Subcutaneous abdominal adipose tissue (tissue), 5 donors: Measurements from ENCODE around the gene FAM193A.
"Not testable (repeated sequence)": the region's sequence is repeated elsewhere in the genome, so short reads cannot be mapped to it uniquely, and the experiment has no call there.

Experiments
- H3K27ac ChIP-seq: one replicate; pipeline ENCODE4 v1.7.0; 2013; ENCODE audit warnings: low read depth, mild to moderate bottlenecking, inconsistent platforms, low read length, moderate library complexity
- H3K27me3 ChIP-seq, 5 donors: one replicate each; pipeline ENCODE4 v1.7.0; 2013; ENCODE audit warnings: low read length in 5 of 5, inconsistent platforms in 1 of 5; ENCODE audit not compliant: control insufficient read depth in 5 of 5, insufficient read depth in 4 of 5
- H3K36me3 ChIP-seq, 5 donors: one replicate each; pipeline ENCODE4 v1.7.0; 2013; ENCODE audit warnings: low read length in 5 of 5; ENCODE audit not compliant: control insufficient read depth in 5 of 5, insufficient read depth in 5 of 5
- H3K4me1 ChIP-seq, 5 donors: one replicate each; pipeline ENCODE4 v1.7.0; 2013; ENCODE audit warnings: low read length in 5 of 5, mild to moderate bottlenecking in 3 of 5, moderate library complexity in 1 of 5; ENCODE audit not compliant: control insufficient read depth in 5 of 5, insufficient read depth in 5 of 5
- H3K4me3 ChIP-seq, 5 donors: one replicate each; pipeline ENCODE4 v1.7.0; 2013; ENCODE audit warnings: low read length in 5 of 5, low read depth in 1 of 5
- H3K9ac ChIP-seq, 5 donors: one replicate each; pipeline ENCODE4 v1.7.0; 2013; ENCODE audit warnings: low read length in 5 of 5, mild to moderate bottlenecking in 4 of 5, moderate library complexity in 3 of 5
- H3K9me3 ChIP-seq, 5 donors: one replicate each; pipeline ENCODE4 v1.7.0; 2013; ENCODE audit warnings: low read length in 5 of 5; ENCODE audit not compliant: control insufficient read depth in 5 of 5
- donor health status: healthy.
- donor health status: healthy.
- donor health status: healthy.
- donor health status: healthy.
- donor health status: healthy.

Gene FAM193A

DNA sequence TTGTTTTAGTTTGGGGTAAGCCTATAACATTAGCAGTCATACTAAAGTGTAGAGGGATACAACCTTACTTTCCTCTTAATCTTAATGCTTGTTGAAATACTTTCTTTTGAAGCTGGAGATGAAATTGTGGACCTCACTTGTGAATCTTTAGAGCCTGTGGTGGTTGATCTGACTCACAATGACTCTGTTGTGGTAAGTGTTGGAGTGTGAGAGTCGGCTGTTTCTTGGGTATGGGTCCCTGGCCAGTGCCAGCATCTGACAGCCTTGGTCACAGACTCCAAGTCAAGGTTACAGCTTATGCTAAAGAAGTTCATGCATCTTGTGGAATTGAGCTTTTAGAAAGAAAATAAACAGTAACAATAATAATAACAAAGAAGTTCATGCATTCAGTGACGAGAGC lies 35.9 kb upstream of the FAM193A start:
- no peak overlapping the region for H3K4me3 ChIP-seq
- no peak overlapping the region for H3K27ac ChIP-seq
- no peak overlapping the region for H3K9ac ChIP-seq
- peaks cover 7 to 78% (median 38%) of the 10 kb centered on the region in 5 donors for H3K36me3 ChIP-seq
- no peaks in the 10 kb centered on the region for H3K9me3 ChIP-seq
- no peaks in the 10 kb centered on the region for H3K27me3 ChIP-seq
- H3K4me1 ChIP-seq, result peaks cover 0 to 6% (median 0%) of the 10 kb centered on the region in 5 donors

DNA sequence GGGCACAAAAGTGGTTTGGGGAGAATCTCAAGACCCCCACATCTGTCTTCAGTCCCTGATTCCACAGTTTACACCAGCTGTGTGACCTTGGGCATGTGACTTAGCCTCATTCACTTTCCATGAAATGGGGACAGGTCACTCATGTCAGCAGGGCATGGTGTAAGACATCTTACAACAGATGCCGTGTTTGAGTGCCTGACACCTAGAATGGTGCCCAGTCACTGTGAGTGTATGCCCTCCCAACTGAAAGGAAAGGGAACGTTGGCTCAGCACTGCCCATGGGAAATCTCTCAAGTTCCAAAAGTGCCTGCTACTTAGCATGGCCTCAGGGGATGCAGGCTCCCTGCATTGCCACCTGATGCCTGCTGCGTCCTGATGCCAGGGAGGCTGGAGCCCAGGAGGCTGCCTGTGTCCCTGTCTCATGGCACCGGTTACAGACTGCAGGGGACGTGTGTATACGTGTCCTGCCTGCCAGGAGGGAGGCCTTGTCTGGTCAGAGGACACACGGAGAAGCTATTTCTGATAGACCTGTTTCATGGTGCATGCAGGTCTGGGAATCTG lies 35.3 kb upstream of the FAM193A start:
- H3K36me3 ChIP-seq, result peaks cover 7 to 77% (median 38%) of the 10 kb centered on the region in 5 donors
- H3K27me3 ChIP-seq, result no peaks in the 10 kb centered on the region
- H3K27ac ChIP-seq, result no peak overlapping the region
- no peak overlapping the region for H3K9ac ChIP-seq
- peaks cover 0 to 6% (median 0%) of the 10 kb centered on the region in 5 donors for H3K4me1 ChIP-seq
- H3K9me3 ChIP-seq, result no peaks in the 10 kb centered on the region
- H3K4me3 ChIP-seq, result no peak overlapping the region

- Histone ChIP-seq H3K4me3 (no peak overlapping the region), H3K27ac (no peak overlapping the region), H3K27me3 (no peaks in the 10 kb centered on the region), H3K4me1 (no peaks in the 10 kb centered on the region), H3K9ac (no peak overlapping the region), H3K9me3 (no peaks in the 10 kb centered on the region), H3K36me3 (peaks cover 3 to 64% (median 32%) of the 10 kb centered on the region in 5 donors)
These were observed 32.6 kb upstream of the FAM193A start for GRCh38 chr4:2503809-2504208.

GRCh38 chr4:2507259-2507658 lies 29.2 kb upstream of the FAM193A start:
- no peak overlapping the region for H3K4me3 ChIP-seq
- H3K27ac ChIP-seq, result no peak overlapping the region
- no peaks in the 10 kb centered on the region for H3K27me3 ChIP-seq
- no peak overlapping the region for H3K9ac ChIP-seq
- H3K36me3 ChIP-seq, result peaks cover 0 to 61% (median 36%) of the 10 kb centered on the region in 5 donors
- H3K9me3 ChIP-seq, result no peaks in the 10 kb centered on the region
- peaks cover 0 to 9% (median 0%) of the 10 kb centered on the region in 5 donors for H3K4me1 ChIP-seq

DNA sequence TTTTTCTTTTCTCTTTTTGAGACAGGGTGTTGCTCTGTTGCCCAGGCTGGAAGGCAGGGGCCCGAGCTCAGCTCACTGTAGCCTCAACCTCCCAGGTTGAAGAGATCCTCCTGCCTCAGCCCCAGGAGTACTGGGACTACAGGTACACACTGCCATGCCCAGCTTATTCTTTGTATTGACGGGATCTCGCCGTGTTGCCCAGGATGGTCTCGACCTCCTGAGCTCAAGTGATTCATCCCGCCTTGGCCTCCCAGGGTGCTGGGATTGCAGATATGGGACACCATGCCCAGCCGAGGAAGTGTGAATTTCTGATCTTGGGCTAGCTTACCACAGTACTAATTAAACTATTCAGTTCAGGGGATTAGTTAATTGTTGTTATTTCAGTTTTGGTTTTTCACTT lies 28.6 kb upstream of the FAM193A start:
- Histone ChIP-seq H3K9ac (no peak overlapping the region), H3K4me1 (peaks cover 0 to 9% (median 0%) of the 10 kb centered on the region in 5 donors), H3K36me3 (peaks cover 0 to 66% (median 42%) of the 10 kb centered on the region in 5 donors), H3K27ac (no peak overlapping the region), H3K9me3 (no peaks in the 10 kb centered on the region), H3K27me3 (no peaks in the 10 kb centered on the region), H3K4me3 (no peak overlapping the region)

GRCh38 chr4:2510351-2511259 lies 25.8 kb upstream of the FAM193A start:
- Histone ChIP-seq H3K4me1 (peaks cover 0 to 9% (median under 1%) of the 10 kb centered on the region in 5 donors), H3K9ac (no peak overlapping the region), H3K36me3 (peaks cover 0 to 74% (median 58%) of the 10 kb centered on the region in 5 donors), H3K27me3 (no peaks in the 10 kb centered on the region), H3K27ac (no peak overlapping the region), H3K4me3 (no peak overlapping the region), H3K9me3 (no peaks in the 10 kb centered on the region)

DNA sequence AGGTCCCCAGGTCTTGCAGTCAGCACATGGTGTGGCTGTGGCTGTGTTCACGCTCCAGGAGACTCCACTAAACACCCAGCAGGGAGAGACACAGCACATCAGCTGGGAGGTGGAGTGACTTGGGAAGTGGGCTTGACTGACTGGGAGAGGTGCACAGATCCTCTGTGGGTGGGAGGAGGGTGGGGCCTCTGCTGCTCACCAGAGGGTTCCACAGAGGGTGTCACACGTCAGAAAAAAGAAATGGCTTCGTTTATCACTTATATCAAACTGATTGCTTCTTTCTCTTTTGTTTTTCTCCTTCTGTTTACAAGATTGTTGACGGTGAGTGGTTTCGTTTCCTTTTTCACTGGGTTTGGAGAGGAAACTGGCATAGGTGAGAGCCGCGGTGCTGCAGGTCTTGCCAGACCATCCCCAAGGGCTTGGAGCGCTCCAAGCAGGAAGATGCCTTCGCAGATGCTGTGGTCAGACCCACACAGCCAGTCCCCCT lies 24.8 kb upstream of the FAM193A start:
- H3K36me3 ChIP-seq, result peaks cover 0 to 75% (median 58%) of the 10 kb centered on the region in 5 donors
- H3K27me3 ChIP-seq, result no peaks in the 10 kb centered on the region
- no peak overlapping the region for H3K9ac ChIP-seq
- H3K4me3 ChIP-seq, result no peak overlapping the region
- H3K4me1 ChIP-seq, result peaks cover 0 to 20% (median 9%) of the 10 kb centered on the region in 5 donors
- H3K9me3 ChIP-seq, result no peaks in the 10 kb centered on the region
- H3K27ac ChIP-seq, result no peak overlapping the region

- H3K4me3 ChIP-seq, result no peak overlapping the region
- H3K27me3 ChIP-seq, result no peaks in the 10 kb centered on the region
- H3K9me3 ChIP-seq, result no peaks in the 10 kb centered on the region
- H3K9ac ChIP-seq, result no peak overlapping the region
- H3K36me3 ChIP-seq, result peaks cover 0 to 70% (median 55%) of the 10 kb centered on the region in 5 donors
- peaks cover 0 to 21% (median 9%) of the 10 kb centered on the region in 5 donors for H3K4me1 ChIP-seq
- H3K27ac ChIP-seq, result no peak overlapping the region
These were observed 23.9 kb upstream of the FAM193A start for GRCh38 chr4:2512396-2513135.

GRCh38 chr4:2514193-2514592 lies 22.3 kb upstream of the FAM193A start:
- H3K36me3 ChIP-seq, result peaks cover 0 to 60% (median 51%) of the 10 kb centered on the region in 5 donors
- not testable (repeated sequence) for H3K27ac ChIP-seq, H3K9ac ChIP-seq, H3K9me3 ChIP-seq, H3K4me3 ChIP-seq, H3K27me3 ChIP-seq
- peaks cover 0 to 21% (median 9%) of the 10 kb centered on the region in 5 donors for H3K4me1 ChIP-seq
